Pons (tissue), 1 donor: Measurements from ENCODE around the gene HAUS3.
"Not testable (repeated sequence)": the region's sequence is repeated elsewhere in the genome, so short reads cannot be mapped to it uniquely, and the experiment has no call there.

Source experiments
- DNase-seq: peaks from one replicate; pipeline ENCODE4 v3.0.0-alpha.2; 2016; ENCODE audit warnings: low spot score

The HAUS3 gene

DNA sequence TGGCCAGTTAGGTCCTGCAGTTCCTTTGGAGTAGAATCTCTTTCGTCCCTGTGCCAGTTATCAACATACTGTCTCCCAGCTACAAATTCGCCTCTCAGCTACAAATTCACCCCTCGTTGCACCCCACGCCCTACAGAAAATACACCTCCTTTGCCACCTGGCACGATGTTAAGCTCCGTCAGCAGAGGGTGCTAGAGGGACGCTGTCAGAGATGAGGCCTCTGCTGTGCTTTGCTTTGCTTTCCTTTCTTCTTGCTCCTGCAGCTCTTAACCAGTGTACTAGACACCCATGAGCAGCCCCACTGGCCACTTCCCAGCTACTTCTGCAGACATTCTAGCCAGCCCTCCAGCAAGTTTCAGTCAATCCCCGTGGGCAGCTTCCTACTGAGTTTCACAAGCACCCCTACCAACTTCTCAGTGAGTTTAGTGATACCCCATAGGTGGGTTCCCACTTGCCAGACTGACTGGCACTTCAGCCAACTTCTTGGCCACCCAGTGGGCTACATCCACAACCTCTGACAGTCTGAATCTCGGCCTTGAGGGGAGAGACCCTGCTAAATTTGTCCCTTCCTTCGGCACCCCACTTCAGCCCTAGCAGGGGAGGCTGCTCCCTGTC is 21.8 kb downstream of the HAUS3 start:
- peak; percentile 72 for DNase-seq

DNA sequence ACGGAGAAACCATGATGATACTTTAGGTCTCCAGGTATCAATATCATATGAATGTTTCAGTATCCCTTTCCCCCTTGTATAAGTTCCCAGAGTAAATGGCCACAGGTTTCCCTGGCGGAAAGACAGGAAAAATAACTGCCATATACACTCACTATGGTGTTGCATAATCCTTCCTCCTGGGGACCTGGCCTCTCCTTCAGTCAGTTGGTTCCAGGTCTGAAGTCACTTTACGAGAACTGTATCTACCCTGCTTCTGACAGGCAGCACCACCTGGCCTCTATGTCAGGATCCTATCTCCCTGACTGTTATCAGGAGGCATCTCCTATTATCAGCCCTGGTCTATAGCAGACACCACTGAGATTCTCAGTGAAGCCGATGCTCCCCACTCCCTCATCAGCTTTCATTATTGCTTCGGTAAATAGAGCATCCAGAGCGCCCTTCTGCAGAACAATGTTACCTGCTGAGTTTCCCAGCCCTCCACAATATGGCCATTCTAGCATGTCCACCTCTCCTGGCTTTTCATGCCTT is 22.6 kb downstream of the HAUS3 start:
- no peak for DNase-seq

DNA sequence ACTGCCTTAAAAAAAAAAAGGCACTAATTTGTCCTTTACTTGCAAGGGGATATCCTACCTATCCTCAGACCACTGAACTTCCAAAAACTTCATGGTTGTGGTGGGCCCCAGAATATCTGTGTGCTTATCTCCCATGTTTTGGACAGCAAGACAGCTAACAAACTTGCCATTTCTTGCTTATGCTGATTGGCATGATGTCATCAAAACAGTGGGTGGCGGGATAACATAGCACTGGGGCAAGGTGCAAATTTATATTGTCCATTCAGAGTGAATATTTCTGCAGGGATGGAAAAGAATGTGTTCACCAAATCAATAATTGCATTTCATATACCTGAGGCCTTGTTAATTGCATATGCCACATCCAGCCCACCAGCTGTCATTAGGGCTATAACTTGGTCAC is 23.5 kb downstream of the HAUS3 start:
- no peak for DNase-seq

DNA sequence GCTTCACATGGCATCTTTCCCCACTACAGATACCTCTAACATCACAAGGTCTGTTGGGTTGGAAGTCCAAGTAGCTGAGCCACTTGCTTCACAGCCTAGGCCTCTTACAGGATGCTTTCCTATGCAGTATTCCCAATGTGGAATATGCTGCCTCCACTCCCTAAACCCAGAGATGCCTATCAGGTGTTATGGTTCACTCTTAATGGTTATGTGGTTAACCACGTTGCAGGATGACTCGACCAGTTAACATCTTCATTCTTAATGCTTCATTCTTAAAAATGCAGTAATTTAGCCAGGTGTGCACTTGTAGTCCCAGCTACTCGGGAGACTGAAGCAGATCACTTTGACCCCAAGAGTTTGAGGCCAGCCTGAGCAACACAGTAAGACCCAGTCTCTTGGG is 24.2 kb downstream of the HAUS3 start:
- no peak for DNase-seq

DNA sequence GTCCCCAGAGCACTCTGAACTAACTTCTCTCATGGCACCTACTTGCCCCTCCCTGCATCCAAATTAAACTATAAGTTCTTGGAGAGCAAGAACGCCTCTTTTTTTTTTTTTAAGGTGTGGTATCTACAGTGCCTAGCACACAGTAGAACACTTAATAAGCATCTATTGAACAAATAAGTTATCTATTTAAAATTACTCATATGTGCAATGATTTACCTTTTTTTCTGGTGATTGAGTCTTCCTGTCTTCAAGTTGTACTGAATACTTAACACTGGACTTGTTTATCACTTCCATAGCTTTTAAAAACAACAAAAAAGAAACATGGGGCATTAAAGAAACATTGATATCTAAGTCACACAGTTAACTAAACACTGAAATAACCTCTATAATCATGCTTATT is 29.1 kb downstream of the HAUS3 start:
- DNase-seq: no peak

DNA sequence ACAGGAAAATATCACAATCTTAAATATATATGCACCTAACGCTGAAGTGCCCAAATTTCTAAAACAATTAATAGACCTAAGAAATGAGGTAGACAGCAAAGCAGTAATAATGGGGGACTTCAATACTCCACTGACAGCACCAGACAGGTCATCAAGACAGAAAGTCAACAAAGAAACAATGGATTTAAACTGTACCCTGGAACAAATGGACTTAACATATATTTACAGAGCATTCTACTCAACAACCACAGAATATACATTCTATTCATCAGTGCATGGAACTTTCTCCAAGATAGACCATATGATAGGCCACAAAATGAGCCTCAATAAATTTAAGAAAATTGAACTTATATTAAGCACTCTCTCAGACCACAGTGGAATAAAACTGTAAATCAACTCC is 39.1 kb downstream of the HAUS3 start:
- DNase-seq: not testable (repeated sequence)

DNA sequence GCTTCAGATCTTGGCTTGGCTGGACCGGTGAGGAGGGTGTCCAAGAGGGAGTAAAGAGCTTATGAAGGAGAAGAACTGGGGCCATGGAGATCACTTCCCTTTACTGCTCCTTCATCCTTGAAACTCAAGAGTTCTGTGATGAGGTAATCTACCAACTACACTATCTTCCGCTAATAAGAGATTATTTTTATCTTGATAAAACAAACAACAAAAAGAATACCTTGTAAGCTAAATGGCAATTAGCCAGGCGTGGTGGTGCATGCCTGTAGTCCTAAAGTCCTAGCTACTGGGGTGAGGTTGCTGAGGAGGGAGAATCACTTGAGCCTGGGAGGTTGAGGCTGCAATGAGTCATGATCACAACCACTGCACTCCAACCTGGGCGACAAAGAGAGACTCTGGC is 47.4 kb downstream of the HAUS3 start:
- DNase-seq: no peak

DNA sequence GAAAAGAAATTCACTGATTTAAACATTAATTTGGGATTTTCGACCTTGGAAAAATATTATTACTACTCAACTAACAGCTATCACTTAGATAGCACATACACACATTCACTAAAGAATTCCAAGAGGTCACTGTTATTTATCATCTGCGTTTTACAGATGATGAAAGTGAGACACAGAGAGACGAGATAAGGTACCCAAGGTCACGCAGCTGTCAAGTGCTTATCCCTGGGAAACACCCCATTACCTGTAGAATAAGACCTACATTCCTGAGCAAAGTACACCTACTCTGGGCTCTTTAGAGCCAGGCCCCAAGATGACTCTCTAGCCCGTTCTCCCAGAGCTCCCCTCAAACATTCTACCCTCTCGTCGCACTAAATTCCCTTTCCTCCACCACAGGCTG is 48.6 kb downstream of the HAUS3 start:
- no peak for DNase-seq

DNA sequence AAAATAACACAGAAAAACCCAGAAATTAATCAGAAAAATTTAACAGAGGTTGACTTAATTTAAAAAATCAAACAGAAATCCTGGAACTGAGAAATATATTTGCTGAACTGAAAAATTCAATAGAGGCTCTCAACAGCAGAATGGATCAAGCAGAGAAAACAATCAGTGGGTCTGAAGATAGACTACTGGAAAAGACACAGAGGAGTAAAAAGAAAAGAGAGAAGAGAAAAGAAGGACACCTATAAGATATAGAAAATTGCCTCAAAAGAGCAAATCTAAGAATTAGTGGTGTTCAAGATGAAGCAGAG is 55.1 kb downstream of the HAUS3 start:
- no peak for DNase-seq

DNA sequence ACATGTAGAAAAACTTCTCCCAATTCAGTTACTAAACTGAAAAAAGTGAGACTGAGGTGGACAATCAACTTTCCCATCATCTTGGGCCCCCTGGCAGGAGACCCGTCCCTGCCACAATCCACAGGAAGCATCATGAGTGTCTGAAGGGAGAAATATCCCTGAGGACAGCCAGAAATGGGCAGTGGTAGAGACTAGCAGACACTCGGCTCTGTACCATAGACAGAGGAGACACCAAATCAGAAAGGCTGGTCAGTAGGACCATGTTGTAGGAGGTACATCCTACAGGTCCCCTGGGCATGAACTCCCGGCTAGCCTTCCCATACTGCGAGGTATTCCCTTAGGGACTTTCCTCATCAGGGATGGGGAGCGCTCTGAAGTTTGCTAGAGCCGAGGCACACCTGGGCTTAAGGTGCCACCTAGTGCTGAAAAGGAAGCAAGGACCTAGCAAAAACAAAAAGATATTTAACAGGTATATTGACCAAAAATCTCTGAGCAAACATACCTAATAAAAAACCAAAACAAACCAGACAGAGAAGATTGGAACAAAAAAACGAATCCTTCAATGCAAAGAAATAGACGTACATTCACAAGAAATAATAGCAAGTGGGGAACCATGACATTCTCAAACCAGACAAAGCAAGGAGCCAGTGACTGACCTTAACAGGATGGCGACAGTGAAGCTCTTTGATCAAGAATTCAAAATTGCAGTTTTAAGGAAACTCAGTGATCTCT is 55.6 kb downstream of the HAUS3 start:
- no peak for DNase-seq

DNA sequence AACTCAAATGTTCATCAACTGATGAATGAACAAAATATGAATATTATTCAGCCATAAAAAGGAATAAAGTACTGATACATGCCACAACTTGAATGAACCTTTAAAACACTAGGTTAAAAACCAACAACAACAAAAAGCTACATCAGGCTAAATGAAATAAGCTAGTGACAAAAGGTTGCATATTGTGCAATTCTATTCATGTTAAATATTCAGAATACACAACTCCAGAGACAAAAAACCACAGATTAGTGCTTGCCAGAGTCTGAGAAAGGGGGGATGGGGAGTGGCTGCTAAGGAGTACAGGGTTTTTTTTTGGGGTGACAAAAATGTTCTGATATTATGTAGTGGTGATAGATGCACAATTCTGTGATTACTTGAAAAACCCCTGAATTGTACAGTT is 58.5 kb downstream of the HAUS3 start:
- DNase-seq: no peak

DNA sequence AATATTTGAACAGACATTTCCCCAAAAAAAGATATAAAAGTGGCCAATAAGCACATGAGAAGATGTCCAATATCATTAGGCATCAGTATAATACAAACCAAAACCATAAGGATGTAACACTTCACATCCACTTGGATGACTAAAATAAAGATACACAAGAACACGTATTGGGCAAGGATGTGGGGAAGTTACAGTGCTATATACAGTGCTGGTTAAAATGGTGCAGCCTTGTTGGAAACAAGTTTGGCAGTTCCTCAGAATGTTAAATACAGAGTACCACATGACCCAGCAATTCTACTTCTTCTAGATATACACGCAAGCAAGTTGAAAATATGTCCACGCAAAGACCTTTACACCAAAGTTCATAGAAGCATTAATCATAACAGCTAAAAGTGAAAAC is 58.9 kb downstream of the HAUS3 start:
- DNase-seq: no peak

DNA sequence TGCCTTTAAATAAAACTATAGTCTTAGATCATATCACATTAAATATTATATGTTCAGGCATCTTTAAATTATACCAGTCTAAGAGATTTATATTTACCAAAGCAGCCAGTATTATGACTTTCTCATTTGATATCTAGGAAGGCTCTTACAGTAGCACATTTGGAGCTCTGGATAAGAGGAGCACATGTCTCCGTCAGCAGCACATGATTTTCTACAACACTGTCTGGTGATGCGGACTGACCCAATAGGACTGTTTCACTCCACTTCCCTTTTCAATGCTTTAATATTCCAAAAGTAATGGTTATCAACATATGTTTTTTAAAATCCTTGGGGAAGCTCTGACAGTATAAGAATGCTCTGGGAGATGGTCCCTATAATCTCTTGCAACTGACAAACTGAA is 61.5 kb downstream of the HAUS3 start:
- no peak for DNase-seq

DNA sequence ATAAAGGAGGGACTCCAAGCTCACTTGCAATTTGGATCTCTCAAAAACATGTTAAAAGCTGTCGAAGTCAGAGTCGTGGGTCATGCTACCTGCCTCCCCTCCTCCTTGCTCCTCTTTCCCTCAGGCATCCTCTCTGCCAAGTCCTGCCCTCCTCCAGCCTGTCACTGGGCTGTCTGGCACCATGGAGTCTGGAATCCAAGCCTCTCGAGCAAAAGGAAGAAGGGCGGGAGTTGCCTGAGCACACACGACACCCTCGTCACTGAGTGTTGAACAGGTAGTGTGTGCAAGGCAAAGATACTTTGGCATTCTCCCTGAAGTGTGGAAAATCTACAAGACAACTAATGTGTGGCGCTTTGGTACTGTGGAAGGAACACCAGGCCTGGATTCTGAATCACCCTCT is 62.2 kb downstream of the HAUS3 start:
- no peak for DNase-seq

DNA sequence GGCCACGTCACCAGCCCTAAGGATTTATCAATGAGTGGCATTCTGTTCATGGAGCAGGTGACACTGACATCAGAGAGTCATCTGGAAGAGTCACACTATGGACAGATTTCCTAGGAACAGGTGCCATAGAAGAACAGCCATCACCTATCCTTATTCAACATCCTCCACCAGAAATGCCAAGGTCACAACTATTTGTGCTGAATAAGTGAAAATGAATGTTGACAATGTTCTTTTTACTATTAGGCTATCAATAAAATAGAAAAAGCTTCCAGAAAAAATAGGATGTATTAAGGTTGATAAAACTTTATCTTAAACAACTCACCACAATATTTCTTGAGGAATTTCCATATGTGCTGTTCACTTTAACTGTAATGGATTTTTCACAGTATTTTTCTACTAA is 62.9 kb downstream of the HAUS3 start:
- no peak for DNase-seq
